WTC11 (cell line): Measurements from ENCODE around the gene NUDCD2. TPM values are rescaled to one million over a fixed set of nuclear protein-coding genes. Genes with fewer than 3 reads are reported as not detected.

ENCODE experiments used
- ATAC-seq: fragments of 200-7000 bp; cut with Tn5 transposase; 2 replicates; pipeline ENCODE4 v1.10.0; 2021; ENCODE audit warnings: mild to moderate bottlenecking, moderate library complexity
- CTCF ChIA-PET: fragments of 300-600 bp; sonication (Branson Sonifier 250); formaldehyde crosslinking; loops from one replicate; lab custom pipeline; 2021; ENCODE audit warnings: antibody characterized with exemption; lab: Charles Lee
- POLR2A ChIA-PET: fragments of 350-600 bp; sonication (Branson Sonifier 250); formaldehyde crosslinking; loops from one replicate; lab custom pipeline; 2021; ENCODE audit warnings: antibody characterized with exemption; lab: Charles Lee
- DNase-seq: peaks from one replicate; pipeline ENCODE4 v3.0.0; 2021; ENCODE audit warnings: low spot score
- H3K27ac Mint-ChIP-seq: 2 replicates; pipeline ENCODE4 v1.8.0; 2021; ENCODE audit warnings: mixed read lengths
- H3K27me3 Mint-ChIP-seq: 2 replicates; pipeline ENCODE4 v1.8.0; 2021; ENCODE audit warnings: low read depth, mild to moderate bottlenecking, moderate library complexity, mixed read lengths
- H3K36me3 Mint-ChIP-seq: 2 replicates; pipeline ENCODE4 v1.8.0; 2021; ENCODE audit warnings: mixed read lengths
- H3K4me1 Mint-ChIP-seq: 2 replicates; pipeline ENCODE4 v1.8.0; 2022; ENCODE audit warnings: mixed read lengths
- H3K4me3 Mint-ChIP-seq: 2 replicates; pipeline ENCODE4 v1.8.0; 2021; ENCODE audit warnings: mild to moderate bottlenecking, moderate library complexity, mixed read lengths
- H3K9me3 Mint-ChIP-seq: 2 replicates; pipeline ENCODE4 v1.8.0; 2021; ENCODE audit warnings: mixed read lengths
- E2F5 ChIP-seq: sonication (generic); formaldehyde crosslinking; IDR thresholded peaks from 2 replicates; pipeline ENCODE4 v1.8.1; 2022; ENCODE audit warnings: mild to moderate bottlenecking, moderate library complexity, missing genetic modification reagents
- EMX1 ChIP-seq: fragments of 250-450 bp; sonication (Bioruptor Pico); IDR thresholded peaks from 2 replicates; pipeline ENCODE4 v1.8.0; 2021; ENCODE audit warnings: mild to moderate bottlenecking
- GABPB1 ChIP-seq: sonication (generic); formaldehyde crosslinking; IDR thresholded peaks from 2 replicates; pipeline ENCODE4 v1.8.1; 2023; ENCODE audit warnings: mild to moderate bottlenecking, missing genetic modification reagents
- GRHL2 ChIP-seq: fragments of 250-450 bp; sonication (Bioruptor Pico); IDR thresholded peaks from 2 replicates; pipeline ENCODE4 v1.8.0; 2022; ENCODE audit warnings: mild to moderate bottlenecking, moderate library complexity; ENCODE audit not compliant: insufficient replicate concordance, severe bottlenecking
- MXD4 ChIP-seq: fragments of 250-450 bp; sonication (Bioruptor Pico); IDR thresholded peaks from 2 replicates; pipeline ENCODE4 v1.8.0; 2021; ENCODE audit warnings: mild to moderate bottlenecking, moderate library complexity, borderline replicate concordance
- NR3C1 ChIP-seq: sonication (generic); formaldehyde crosslinking; conservative IDR thresholded peaks from 2 replicates; pipeline ENCODE4 v1.8.1; 2023; ENCODE audit warnings: low read depth, mild to moderate bottlenecking, missing genetic modification reagents
- RELA ChIP-seq: sonication (generic); formaldehyde crosslinking; IDR thresholded peaks from 2 replicates; pipeline ENCODE4 v1.8.1; 2022; ENCODE audit warnings: missing genetic modification reagents, mild to moderate bottlenecking, borderline replicate concordance
- RORB ChIP-seq: fragments of 250-450 bp; sonication (Bioruptor Pico); IDR thresholded peaks from 2 replicates; pipeline ENCODE4 v1.9.0; 2021; ENCODE audit warnings: mild to moderate bottlenecking
- SMAD3 ChIP-seq: sonication (generic); formaldehyde crosslinking; IDR thresholded peaks from 2 replicates; pipeline ENCODE4 v1.8.0; 2022; ENCODE audit warnings: missing genetic modification reagents, mild to moderate bottlenecking, borderline replicate concordance
- TEAD1 ChIP-seq: sonication (generic); formaldehyde crosslinking; IDR thresholded peaks from 2 replicates; pipeline ENCODE4 v1.8.0; 2022; ENCODE audit warnings: mild to moderate bottlenecking, missing genetic modification reagents
- TP53 ChIP-seq: sonication (generic); formaldehyde crosslinking; IDR thresholded peaks from 2 replicates; pipeline ENCODE4 v1.8.1; 2023; ENCODE audit warnings: mild to moderate bottlenecking, missing genetic modification reagents
- ZBTB43 ChIP-seq: sonication (generic); formaldehyde crosslinking; IDR thresholded peaks from 2 replicates; pipeline ENCODE4 v1.8.1; 2023; ENCODE audit warnings: mild to moderate bottlenecking, missing genetic modification reagents
- ZMAT4 ChIP-seq: fragments of 250-450 bp; sonication (Bioruptor Pico); IDR thresholded peaks from 2 replicates; pipeline ENCODE4 v1.9.0; 2021; ENCODE audit warnings: mild to moderate bottlenecking
- ZNF512 ChIP-seq: sonication (generic); formaldehyde crosslinking; IDR thresholded peaks from 2 replicates; pipeline ENCODE4 v1.8.1; 2022; ENCODE audit warnings: missing genetic modification reagents, borderline replicate concordance
- ZNF671 ChIP-seq: fragments of 250-450 bp; sonication (Bioruptor Pico); IDR thresholded peaks from 2 replicates; pipeline ENCODE4 v1.8.0; 2021; ENCODE audit warnings: mild to moderate bottlenecking
- total RNA-seq: library from RNA; stranded (reverse); gene quantifications from 3 replicates; pipeline ENCODE4 v1.2.3, GENCODE V29; 2021
- TF ChIP-seq, protein P1 (sequence below): sonication (generic); formaldehyde crosslinking; IDR thresholded peaks from 2 replicates; pipeline ENCODE4 v1.8.0; 2023; ENCODE audit warnings: missing genetic modification reagents
- TF ChIP-seq, protein P2 (sequence below): sonication (generic); formaldehyde crosslinking; conservative IDR thresholded peaks from 2 replicates; pipeline ENCODE4 v1.8.1; 2023; ENCODE audit warnings: mild to moderate bottlenecking, low read depth, missing genetic modification reagents, moderate library complexity
- TF ChIP-seq, protein P3 (sequence below): fragments of 250-450 bp; sonication (Bioruptor Pico); IDR thresholded peaks from 2 replicates; pipeline ENCODE4 v1.9.0; 2021; ENCODE audit warnings: mild to moderate bottlenecking
- TF ChIP-seq, protein P4 (sequence below): sonication (generic); formaldehyde crosslinking; IDR thresholded peaks from 2 replicates; pipeline ENCODE4 v1.8.0; 2022; ENCODE audit warnings: mild to moderate bottlenecking, missing genetic modification reagents

Gene NUDCD2
- total RNA-seq, 1 experiment from 2014 or later: 73.4 TPM

- DNase-seq: no peak
- Mint-ChIP-seq H3K4me1 (peaks cover 21% of the 10 kb centered on the region), H3K36me3 (peaks cover 4% of the 10 kb centered on the region), H3K27ac (no peak overlapping the region), H3K4me3 (no peak overlapping the region), H3K27me3 (no peaks in the 10 kb centered on the region), H3K9me3 (no peaks in the 10 kb centered on the region)
- ChIA-PET CTCF (no interaction called here), POLR2A (no interaction called here)
- no peak for ATAC-seq
- TF ChIP-seq, protein P1, sequence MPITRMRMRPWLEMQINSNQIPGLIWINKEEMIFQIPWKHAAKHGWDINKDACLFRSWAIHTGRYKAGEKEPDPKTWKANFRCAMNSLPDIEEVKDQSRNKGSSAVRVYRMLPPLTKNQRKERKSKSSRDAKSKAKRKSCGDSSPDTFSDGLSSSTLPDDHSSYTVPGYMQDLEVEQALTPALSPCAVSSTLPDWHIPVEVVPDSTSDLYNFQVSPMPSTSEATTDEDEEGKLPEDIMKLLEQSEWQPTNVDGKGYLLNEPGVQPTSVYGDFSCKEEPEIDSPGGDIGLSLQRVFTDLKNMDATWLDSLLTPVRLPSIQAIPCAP (CRISPR knock-in tag): no peak
- TF ChIP-seq TP53 (no peak), ZNF671 (no peak), GABPB1 (CRISPR knock-in tag) (no peak), TEAD1 (CRISPR knock-in tag) (no peak), EMX1 (CRISPR knock-in tag) (no peak), RORB (CRISPR knock-in tag) (no peak), NR3C1 (no peak), RELA (CRISPR knock-in tag) (no peak), ZNF512 (CRISPR knock-in tag) (no peak), SMAD3 (CRISPR knock-in tag) (no peak), ZMAT4 (CRISPR knock-in tag) (no peak), ZBTB43 (CRISPR knock-in tag) (no peak), E2F5 (CRISPR knock-in tag) (no peak), MXD4 (CRISPR knock-in tag) (no peak), GRHL2 (no peak)
- TF ChIP-seq, protein P2, sequence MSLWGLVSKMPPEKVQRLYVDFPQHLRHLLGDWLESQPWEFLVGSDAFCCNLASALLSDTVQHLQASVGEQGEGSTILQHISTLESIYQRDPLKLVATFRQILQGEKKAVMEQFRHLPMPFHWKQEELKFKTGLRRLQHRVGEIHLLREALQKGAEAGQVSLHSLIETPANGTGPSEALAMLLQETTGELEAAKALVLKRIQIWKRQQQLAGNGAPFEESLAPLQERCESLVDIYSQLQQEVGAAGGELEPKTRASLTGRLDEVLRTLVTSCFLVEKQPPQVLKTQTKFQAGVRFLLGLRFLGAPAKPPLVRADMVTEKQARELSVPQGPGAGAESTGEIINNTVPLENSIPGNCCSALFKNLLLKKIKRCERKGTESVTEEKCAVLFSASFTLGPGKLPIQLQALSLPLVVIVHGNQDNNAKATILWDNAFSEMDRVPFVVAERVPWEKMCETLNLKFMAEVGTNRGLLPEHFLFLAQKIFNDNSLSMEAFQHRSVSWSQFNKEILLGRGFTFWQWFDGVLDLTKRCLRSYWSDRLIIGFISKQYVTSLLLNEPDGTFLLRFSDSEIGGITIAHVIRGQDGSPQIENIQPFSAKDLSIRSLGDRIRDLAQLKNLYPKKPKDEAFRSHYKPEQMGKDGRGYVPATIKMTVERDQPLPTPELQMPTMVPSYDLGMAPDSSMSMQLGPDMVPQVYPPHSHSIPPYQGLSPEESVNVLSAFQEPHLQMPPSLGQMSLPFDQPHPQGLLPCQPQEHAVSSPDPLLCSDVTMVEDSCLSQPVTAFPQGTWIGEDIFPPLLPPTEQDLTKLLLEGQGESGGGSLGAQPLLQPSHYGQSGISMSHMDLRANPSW: no peak
- TF ChIP-seq, protein P3, sequence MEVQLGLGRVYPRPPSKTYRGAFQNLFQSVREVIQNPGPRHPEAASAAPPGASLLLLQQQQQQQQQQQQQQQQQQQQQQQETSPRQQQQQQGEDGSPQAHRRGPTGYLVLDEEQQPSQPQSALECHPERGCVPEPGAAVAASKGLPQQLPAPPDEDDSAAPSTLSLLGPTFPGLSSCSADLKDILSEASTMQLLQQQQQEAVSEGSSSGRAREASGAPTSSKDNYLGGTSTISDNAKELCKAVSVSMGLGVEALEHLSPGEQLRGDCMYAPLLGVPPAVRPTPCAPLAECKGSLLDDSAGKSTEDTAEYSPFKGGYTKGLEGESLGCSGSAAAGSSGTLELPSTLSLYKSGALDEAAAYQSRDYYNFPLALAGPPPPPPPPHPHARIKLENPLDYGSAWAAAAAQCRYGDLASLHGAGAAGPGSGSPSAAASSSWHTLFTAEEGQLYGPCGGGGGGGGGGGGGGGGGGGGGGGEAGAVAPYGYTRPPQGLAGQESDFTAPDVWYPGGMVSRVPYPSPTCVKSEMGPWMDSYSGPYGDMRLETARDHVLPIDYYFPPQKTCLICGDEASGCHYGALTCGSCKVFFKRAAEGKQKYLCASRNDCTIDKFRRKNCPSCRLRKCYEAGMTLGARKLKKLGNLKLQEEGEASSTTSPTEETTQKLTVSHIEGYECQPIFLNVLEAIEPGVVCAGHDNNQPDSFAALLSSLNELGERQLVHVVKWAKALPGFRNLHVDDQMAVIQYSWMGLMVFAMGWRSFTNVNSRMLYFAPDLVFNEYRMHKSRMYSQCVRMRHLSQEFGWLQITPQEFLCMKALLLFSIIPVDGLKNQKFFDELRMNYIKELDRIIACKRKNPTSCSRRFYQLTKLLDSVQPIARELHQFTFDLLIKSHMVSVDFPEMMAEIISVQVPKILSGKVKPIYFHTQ: no peak
- TF ChIP-seq, protein P4, sequence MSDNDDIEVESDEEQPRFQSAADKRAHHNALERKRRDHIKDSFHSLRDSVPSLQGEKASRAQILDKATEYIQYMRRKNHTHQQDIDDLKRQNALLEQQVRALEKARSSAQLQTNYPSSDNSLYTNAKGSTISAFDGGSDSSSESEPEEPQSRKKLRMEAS (CRISPR knock-in tag): no peak
Observed at GRCh38 chr5:163433271-163433670, 26.6 kb downstream of the NUDCD2 start.
